Mesenteric fat pad (tissue), 1 donor: ENCODE measurements around the gene GJA3. TPM values are rescaled to one million over a fixed set of nuclear protein-coding genes. Genes with fewer than 3 reads are reported as not detected.

ENCODE experiments used
- DNase-seq: peaks from one replicate; pipeline ENCODE4 v3.0.0-alpha.2; 2020; ENCODE audit warnings: low spot score
- long read RNA-seq: library from polyadenylated mRNA; unstranded; transcript quantifications from one replicate; pipeline ENCODE4 v2.0.0, GENCODE V29; 2020
- total RNA-seq: library from RNA; stranded (reverse); fragmentation: NEBNext Ultra II Directional; extraction: Animal tissue kit (Norgen Biotek cat#: 25700); gene quantifications from one replicate; pipeline ENCODE4 v1.2.1, GENCODE V29; 2021
- donor health status: DM: yes; HTN: yes; CAD: no.

The GJA3 gene
- total RNA-seq = 0.06 TPM
- long read RNA-seq = 0 reads

DNA sequence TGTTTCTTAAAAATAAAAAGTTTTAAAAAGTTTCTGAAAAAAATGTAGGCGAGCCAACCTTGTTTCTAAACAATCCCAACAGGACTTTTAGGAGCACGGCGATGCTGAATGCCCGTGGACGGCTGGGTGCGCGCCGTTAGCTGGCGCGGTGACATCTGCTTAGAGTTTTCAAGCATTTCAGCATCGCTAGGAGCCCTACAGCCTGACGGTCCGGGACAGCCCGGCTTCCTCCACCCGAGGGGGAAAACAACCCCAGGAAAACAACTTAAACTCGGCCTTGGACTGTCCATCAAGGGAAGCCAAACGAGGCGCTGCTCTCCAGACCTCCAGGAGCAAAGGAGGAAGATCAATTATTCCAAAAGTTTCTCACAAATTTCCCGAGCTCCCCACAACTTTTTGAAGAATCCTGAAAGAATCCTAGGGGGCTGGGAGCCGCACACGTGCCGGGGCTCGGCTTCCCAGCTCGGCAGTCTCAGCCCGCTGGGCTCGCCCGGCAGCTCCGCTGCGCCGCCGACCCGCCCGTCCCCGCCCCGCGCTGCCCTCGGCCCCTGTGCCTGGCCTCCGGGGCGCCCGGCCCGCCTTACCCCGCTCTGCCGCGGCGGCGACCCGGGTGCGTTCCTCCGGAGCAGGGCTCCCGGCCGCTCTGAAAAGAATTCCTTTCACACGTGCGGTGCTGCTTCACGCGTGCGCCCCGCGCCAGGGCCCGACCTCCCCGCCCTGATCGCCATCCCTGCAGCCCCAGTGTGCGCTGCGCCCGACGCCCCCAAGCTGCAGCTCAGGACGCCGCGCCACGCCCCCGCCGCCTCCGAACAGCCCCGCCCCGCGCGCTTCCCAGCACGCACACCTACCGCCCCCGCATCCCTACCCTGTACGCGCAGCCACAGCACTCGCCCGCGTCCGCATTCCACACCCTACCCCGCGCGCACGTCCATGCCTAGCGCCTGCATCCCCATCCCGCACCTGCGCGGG, at the start of gene GJA3:
GJA3 (minus strand) TSS at position 747 of the 969 bp plus-strand sequence. CDS start 17,764 bp downstream, outside the sequence.
- no peak for DNase-seq

DNA sequence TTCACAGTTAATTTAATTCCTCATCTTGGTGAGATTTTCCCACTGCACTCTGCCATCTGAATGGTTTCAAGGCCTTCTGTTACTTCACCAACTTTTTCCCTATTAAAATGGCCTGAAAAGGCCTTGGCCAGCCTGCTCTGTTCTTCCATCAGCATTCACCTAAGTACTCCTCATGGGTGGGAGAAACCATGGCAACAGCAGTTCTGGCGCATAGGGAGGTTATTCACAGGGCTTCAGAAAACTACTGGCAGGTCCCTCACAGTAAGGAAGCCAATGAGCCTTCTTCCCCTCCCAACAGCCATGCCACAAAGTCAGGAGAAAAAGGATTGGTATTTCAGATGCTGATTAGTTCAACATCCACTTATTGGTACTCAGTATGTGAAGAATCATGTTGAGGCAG, 49.1 kb upstream of the GJA3 start:
- no peak for DNase-seq

DNA sequence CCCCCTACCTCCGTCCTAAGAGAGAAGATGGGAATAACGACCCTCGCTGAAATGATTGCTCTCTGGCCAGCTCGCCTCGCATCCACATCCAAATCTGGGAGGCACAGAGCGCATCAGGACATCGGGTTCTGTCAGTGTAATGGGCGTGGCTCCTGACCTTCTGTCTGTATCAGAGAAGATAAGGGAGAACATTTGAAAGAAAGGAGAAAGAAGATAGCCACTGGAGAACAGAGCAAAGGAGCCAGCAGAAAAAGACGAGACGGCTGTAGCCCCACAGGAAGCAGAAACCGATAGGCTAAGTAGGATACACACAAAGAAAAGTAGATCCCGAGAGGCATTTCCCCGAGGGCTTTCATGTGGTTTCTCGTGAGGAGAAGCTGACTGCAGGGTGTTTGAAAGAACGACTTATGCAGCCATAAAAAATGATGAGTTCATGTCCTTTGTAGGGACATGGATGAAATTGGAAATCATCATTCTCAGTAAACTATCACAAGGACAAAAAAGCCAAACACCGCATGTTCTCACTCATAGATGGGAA, 45.9 kb upstream of the GJA3 start:
- DNase-seq = no peak

DNA sequence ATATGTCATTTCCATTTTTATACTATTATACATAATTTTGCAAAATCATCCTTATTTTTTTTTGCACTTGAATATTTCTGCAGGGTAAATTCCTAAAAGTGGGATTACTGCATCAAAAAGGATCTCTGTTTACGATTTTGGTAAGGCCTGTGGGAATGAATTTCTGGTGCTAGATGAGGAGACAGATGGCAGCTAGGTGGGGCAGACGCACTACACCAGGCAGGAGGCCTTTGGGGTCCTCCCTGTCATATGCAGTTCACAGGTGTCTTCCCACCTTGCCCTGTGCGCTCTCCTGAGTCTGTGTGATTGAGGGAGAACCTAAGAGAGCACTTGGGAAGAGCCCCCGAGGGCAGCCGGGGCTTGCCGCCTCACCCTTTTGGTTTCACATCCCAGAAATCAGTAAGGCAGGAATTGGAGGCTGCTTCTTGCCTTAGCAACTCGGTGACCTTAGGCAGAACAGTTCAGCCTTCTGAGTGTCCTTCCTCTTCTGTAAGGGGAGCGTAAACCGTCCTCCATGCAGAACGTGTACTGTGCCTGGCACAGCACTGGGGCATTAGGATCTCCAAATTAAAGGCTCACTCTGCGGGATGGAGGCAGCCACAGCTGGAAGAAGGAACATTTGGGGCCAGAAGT, 45.3 kb upstream of the GJA3 start:
- DNase-seq = no peak

DNA sequence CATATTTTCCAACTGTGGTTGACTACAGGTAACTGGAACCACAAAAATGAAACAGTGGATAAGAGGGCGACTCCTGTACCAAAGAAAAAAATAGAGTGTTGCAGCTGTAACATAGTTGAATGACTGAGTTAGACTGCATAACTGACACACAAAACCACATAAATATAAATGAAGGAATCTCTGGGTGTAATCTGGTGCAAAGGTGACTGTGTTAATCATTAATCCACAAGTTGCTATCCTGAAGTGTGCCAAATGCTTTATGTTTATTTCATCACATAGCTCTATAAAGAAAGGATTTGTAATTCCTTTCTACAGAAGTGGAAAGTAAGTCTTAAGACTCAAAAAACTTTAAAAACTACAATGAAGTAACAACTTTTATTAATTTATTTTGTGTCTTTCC, 37.9 kb upstream of the GJA3 start:
- DNase-seq = no peak

- DNase-seq = no peak
Measured at GRCh38 chr13:20197361-20197834, 36.5 kb upstream of the GJA3 start.

DNA sequence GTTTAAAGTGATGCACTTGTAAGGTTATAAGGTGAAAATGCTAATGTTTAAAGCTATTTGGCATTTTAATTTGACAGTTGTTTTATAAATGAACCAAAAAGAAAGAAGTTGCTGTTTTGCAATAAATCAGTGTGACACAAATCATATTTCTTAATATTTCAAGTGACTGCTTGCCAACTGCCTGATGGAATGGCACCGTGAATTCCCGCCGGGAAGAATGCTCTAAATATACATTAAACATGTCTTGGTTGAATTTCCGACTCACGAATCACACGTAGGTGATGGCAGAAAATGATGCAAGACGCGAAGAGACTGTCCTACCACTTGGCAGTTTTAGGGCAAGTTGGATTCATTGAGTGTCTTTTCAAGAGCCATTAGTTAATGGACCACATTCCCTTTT, 34.9 kb upstream of the GJA3 start:
- no peak for DNase-seq

- no peak for DNase-seq
Measured at GRCh38 chr13:20193907-20194631, 33.2 kb upstream of the GJA3 start.

- DNase-seq = no peak
Measured at GRCh38 chr13:20193162-20193906, 32.5 kb upstream of the GJA3 start.

DNA sequence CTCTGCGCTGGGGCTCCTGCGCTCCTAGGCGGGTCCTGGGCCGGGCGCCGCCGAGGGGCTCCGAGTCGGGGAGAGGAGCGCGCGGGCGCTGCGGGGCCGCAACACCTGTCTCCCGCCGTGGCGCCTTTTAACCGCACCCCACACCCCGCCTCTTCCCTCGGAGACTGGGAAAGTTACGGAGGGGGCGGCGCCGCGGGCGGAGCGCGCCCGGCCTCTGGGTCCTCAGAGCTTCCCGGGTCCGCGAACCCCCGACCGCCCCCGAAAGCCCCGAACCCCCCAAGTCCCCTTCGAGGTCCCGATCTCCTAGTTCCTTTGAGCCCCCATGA, 31.9 kb upstream of the GJA3 start, which contains the start of gene GJB2:
GJB2 (minus strand) TSS at position 103 of the 326 bp plus-strand sequence. CDS start 3,357 bp downstream, outside the sequence.
- DNase-seq = no peak

GRCh38 chr13:20192158-20192835, 31.4 kb upstream of the GJA3 start:
- DNase-seq = no peak

- no peak for DNase-seq
Measured at GRCh38 chr13:20191311-20192157, 30.7 kb upstream of the GJA3 start.

- no peak for DNase-seq
Measured at GRCh38 chr13:20190481-20191310, 29.8 kb upstream of the GJA3 start.

DNA sequence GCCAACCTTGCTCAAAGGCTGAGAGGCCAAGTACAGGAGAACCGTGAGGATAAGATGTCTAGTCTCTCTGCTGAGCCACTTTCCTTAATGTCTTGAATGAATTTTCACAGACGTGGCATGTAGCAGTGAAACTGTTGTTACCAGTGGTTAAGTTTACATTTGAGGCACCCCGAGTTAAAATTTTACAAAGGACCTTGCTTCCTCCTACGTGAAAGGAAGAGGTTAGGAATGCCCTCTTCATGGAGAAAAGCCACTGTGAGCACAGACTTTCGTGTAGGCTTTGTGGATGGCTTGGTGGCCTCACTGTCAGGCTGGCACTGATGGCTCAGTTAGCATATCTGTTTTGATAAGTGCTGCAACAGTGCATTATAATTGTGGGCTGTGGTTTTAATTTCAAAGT, 29.2 kb upstream of the GJA3 start:
- DNase-seq = no peak

DNA sequence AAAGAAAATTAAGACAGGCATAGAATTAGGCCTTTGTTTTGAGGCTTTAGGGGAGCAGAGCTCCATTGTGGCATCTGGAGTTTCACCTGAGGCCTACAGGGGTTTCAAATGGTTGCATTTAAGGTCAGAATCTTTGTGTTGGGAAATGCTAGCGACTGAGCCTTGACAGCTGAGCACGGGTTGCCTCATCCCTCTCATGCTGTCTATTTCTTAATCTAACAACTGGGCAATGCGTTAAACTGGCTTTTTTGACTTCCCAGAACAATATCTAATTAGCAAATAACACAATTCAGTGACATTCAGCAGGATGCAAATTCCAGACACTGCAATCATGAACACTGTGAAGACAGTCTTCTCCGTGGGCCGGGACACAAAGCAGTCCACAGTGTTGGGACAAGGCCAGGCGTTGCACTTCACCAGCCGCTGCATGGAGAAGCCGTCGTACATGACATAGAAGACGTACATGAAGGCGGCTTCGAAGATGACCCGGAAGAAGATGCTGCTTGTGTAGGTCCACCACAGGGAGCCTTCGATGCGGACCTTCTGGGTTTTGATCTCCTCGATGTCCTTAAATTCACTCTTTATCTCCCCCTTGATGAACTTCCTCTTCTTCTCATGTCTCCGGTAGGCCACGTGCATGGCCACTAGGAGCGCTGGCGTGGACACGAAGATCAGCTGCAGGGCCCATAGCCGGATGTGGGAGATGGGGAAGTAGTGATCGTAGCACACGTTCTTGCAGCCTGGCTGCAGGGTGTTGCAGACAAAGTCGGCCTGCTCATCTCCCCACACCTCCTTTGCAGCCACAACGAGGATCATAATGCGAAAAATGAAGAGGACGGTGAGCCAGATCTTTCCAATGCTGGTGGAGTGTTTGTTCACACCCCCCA, 28.1 kb upstream of the GJA3 start:
- DNase-seq = no peak

DNA sequence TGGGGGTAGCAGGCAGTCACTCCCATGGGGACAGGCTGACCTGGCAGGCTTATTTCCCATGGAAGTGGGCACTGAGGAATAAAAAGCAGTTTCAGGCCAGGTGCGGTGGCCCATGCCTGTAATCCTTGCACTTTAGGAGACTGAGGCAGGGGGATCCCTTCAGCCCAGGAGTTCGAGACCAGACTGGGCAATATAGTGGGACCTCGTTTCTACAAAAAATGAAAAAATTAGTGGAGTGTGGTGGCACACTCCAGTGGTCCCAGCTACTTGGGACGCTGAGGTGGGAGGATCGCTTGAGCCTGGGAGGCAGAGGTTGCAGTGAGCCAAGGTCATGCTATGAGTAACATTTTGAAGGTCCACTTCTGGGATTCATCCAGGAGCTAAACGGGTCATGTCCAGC, 25.9 kb upstream of the GJA3 start:
- no peak for DNase-seq

GRCh38 chr13:20185366-20186056, 24.7 kb upstream of the GJA3 start:
- no peak for DNase-seq
